ENCODE measurements around the gene LAPTM4A.
"Not testable (repeated sequence)": the region's sequence is repeated elsewhere in the genome, so short reads cannot be mapped to it uniquely, and the experiment has no call there.

The LAPTM4A gene
- 28.3 to 29.0 reads per million in 2 experiments for total RNA-seq

DNA sequence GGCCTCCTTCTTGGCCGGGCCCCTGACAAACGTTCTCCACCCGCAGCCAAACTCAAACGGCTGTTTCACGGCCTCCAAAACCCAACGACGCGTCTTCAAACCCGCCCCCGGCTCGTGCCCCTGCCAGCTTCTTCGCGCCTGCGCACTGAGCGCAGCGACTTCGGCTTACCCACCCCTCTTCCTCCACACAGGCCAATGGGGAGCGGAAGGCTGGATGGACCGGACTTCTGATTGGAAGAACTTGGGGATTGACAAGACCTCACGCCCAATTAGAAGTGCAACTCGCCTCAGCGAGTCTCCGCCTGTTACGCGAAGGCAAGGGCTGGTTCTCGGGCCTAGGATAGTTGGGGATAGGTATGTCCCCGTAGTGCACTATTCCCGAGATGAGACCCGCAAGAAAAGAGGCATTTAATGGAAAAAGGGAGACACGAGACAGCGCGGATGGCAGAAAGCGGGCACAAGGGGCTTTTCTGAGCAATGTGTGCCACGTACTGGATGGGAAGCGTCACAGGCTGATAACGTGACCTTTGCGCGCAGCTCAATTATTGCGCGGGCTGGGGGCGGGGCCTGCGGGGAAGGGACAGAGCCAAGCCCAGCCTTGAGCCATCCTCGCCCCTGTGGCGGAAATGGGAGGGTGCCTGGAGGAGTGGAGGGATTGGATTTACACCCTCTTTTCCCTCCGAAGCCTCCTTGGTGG lies at the start of gene LAPTM4A:
LAPTM4A (minus strand) TSS at position 97 of the 697 bp plus-strand sequence. CDS start 108 bp downstream, outside the sequence.
- DNase-seq (ENCODE audit: low read depth): peak; percentile 97

DNA sequence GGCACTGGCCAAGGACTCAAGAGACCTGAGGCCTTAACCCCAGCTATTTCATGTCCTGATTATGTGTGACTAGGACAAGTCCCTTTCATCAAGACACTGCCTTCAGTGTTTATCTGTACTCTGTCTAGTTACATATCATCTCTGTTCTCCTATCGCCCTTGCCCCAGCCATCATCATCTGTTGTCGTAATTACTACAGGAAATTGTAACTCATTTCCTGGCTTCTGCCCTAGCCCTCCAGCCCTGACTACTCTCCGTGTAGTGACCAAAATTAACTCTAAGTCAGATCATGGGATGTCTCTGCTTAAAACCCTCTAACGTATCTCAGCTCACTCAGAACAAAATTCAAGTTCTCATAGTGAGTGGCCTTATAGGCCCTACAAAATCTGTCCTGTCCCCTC lies 49.3 kb upstream of the LAPTM4A start:
- DNase-seq (ENCODE audit: low read depth): no peak

GRCh38 chr2:20099780-20100179 lies 48.4 kb upstream of the LAPTM4A start:
- DNase-seq (ENCODE audit: low read depth): no peak

DNA sequence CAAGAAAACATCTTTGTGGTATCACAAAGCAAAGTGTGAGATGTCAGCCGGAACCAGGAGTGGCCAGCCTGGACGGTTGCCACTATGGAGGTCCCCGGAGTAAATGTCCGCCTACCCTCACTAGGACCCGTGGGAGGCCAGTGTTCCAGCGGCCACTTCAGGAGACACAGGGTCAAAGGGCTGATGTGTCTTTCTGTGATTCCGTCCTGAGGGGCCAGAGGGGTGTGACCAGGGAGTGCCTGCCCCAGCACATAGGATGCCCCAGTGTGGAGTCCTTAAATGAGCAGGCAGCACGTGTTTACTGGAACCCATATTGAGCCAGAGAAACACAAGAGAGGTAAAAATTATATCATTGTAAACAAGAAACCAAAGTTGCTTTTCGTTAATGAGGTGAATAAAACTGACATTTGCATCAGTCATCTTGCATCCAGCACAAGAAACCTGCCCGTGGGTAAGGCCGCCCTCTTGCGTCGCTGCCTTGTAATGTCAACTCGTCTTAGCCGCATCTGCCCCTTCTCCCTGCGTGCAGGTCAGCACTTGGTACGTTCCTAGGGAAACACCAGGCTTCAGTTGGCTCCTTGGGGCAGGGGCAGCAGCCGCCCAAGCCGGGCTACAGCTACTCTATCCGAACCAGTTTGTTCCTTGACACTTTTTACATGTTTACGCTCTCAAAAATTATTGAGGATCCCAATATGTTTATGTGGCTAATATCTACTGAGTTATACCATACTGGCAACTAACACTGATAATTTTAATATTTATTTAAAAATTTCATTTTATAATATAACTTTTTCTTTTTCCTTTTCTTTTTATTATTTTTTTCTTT lies 46.7 kb upstream of the LAPTM4A start:
- peak; percentile 55 for DNase-seq (ENCODE audit: low read depth)

DNA sequence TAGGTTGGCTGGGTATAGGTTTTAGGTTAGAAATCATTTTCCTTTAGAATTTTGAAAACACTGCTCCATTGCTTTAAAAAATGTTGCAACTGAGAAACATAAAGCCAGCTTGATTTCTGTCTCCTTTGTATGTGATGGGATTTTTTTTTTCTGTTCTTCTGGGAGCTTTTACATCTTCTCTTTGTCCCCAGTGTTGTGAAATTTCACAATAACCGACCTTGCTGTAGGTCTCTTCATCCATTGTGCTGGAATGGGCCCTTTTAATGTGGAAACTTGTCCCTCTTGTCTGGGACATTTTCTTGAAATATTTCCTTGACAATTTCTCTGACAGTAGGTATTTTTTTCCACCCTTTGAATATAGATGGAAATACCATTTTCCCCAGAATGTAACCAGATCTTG lies 44.0 kb upstream of the LAPTM4A start:
- no peak for DNase-seq (ENCODE audit: low read depth)

DNA sequence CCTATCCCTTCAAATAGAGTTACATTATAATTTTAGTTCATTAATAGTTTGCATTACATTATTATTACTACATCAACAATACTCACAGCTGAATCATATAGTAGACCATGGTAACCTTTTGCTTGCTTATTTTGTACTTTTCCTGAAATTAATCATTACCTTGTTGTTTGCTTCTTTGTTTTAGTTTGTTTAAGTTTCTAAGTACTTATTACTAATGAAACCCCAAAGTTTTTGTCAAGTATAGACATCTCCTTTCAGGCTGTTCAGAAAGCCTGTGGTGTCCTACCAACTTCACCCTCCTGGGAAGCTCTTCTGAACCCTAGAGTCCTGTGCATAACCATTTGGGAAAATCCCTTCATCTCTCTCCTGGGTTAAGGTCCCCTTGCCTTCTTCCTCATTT lies 43.5 kb upstream of the LAPTM4A start:
- DNase-seq (ENCODE audit: low read depth): no peak

DNA sequence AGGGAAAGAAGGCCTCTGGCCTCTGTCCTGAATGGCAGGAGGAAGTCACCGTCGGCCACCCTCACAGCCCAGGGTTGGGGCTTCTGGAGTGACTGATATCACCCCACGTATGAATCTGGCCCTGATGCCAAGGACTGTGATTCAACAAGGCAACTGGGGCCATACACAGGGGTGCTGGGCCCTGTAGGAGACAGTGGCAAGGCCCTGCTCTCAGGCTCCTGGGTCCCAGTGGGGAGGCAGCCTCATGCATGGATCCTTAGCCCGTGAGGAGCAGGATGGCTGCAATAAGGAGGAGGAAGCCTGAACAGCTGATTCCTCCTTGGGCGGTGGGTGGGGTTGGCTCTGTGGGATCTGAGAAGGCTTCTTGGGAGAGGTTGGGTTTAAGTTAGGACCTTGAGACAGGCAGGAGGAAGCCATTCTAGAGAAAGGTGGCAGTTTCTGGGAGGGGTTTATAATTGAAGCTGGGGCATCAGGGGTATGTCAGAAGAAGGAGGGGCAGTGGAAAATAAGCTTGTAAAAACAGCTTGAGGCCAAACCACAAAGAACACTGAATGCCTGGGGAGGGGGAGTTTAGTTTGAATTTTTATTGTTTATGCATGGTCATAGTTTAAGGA lies 42.8 kb upstream of the LAPTM4A start:
- DNase-seq (ENCODE audit: low read depth): no peak

GRCh38 chr2:20093263-20094141 lies 42.1 kb upstream of the LAPTM4A start:
- DNase-seq (ENCODE audit: low read depth): no peak

- no peak for DNase-seq (ENCODE audit: low read depth)
These were observed 41.4 kb upstream of the LAPTM4A start for GRCh38 chr2:20092901-20093235.

DNA sequence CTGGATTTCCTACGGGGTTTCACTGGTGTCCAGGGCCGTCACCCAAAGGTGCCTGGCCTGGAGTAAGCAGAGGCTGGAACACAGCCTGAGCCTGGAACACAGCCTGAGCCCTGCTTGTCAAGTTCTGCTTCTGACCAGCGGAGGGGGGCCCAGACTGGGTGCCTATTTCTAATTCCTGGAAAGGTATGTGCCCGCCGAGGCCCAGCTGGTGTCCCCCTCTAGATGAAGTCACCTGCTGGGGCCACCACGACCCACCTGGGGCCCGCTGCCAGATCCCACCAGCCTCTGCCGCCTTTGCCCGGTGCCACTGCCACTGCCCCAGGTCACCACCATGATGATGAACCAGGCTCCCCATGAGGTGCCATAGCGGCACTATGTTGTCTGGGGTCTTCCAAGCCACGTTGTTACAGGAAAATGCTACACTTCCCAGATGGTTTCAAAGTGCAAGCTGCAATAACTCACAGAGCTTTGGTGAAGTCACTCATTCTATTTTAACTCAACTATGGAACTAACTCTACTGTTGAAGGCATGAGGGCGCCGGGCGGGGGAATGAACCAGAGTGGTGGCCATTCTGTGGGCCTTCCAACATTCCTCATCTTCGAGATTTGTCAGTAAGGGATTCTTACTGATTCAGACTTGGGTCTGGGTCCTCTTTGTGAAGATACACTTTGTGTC lies 40.9 kb upstream of the LAPTM4A start:
- no peak for DNase-seq (ENCODE audit: low read depth)

DNA sequence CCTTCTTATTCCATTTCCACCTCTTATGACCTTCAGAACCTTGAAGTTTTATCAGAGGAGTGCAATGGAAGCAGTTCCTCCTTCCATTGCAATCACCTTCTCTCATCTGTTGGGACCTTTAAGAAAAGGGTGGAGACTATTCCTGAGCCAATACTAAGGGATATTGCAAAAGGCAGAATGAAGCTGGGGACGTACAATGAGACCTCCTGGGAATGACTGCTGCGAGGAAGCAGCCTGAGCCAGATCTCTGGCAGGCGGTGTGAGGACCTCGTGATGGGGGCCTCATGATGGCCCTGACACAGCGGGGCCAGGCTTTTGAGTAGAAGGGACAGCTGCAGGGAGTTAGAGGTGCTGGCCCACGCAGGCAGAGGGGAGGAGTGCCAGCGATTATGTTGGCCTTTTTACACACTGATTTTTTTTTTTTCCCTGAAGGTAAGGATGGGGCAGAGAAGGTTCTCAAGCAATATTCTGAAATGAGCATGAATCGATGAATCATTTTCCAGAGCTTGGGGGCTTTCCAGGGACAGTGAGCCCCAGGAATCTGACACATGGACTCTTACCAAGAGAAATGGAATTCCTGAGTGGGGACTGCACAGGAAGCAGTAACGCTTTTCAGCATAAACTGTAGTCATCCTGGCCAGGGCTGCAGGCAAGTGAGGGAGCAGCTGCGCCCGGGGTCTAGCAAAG lies 40.0 kb upstream of the LAPTM4A start:
- DNase-seq (ENCODE audit: low read depth): no peak

GRCh38 chr2:20089715-20090464 lies 38.5 kb upstream of the LAPTM4A start:
- DNase-seq (ENCODE audit: low read depth): no peak

DNA sequence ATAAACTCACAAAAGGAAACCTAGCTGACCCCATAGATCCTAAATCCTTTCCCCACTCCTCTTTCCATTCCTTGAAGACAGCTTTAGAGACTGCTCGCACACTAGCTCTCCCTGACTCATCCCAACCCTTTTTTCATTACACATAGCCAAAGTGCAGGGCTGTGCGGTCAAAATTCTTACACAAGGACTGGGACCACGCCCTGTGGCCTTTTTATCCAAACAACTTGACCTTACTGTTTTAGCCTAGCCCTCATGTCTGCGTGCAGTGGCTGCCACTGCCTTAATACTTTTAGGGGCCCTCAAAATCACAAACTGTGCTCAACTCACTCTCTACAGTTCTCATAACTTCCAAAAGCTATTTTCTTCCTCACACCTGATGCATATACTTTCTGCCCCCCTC lies 34.5 kb upstream of the LAPTM4A start:
- DNase-seq (ENCODE audit: low read depth): not testable (repeated sequence)

DNA sequence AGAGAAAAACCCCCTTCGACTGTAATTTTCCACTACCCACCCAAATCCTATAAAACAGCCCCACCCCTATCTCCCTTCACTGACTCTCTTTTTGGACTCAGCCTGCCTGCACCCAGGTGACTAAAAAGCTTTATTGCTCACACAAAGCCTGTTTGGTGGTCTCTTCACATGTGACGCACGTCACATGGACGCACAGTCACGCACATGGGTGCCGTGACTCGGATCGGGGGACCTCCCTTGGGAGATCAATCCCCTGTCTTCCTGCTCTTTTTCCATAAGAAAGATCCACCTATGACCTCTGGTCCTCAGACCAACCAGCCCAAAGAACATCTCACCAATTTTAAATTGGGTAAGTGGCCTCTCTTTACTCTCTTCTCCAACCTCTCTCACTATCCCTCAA lies 31.4 kb upstream of the LAPTM4A start:
- not testable (repeated sequence) for DNase-seq (ENCODE audit: low read depth)

GRCh38 chr2:20081841-20082240 lies 30.4 kb upstream of the LAPTM4A start:
- DNase-seq (ENCODE audit: low read depth): no peak

DNA sequence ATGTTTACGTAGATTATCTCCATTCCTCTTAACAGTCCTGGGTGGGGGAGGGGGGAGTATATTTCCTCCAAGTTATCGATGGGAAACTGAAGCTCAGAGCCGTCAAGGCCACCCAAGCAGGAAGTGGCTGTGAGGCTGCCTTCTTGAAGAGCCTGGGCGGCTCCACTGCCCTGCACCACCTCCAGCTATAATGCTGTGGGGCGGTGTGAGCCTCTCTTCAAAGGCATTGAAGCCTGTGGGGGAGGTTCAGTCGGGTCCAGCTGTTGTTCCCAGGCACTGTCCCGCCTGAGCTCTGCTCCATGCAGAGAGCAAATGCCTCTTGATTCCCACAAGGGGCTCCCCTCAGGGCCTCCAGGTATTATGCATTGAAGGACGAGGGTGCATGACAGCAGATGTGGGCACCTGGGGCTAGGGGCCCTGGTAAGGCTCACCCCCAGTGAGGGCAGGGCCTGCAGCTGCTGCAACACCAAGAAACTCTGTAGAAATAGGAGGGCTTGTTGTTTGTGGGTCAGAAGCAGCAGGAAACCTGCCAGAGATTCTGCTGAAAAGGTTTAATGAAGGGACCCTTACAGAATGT lies 29.5 kb upstream of the LAPTM4A start:
- no peak for DNase-seq (ENCODE audit: low read depth)

- DNase-seq (ENCODE audit: low read depth): no peak
These were observed 29.0 kb upstream of the LAPTM4A start for GRCh38 chr2:20080428-20080827.

- no peak for DNase-seq (ENCODE audit: low read depth)
These were observed 28.2 kb upstream of the LAPTM4A start for GRCh38 chr2:20079546-20080115.

DNA sequence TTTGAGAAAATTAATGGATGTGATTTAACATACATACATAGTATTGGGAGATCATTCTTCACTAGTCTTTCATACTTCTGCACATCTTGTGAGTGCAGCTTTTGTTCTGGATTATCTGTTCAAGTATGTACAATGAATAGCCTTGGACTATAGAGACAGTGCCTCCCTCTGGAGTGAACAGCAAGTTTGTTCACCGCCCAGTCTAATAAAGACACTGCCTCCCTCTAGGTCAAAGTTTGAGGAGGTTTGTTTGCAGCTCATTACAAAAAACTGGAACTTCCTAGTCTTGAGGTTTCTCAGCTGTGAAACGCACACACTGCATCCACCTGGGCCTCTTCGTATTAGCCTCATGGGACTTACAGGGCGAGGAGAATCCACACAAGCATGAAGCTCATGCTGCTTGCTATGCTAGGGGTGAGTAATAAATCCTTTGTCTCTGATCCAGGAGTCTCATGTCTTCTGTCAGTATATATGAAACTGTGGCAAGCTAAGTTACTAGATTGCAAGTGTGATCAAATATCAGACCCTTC lies 26.0 kb upstream of the LAPTM4A start:
- DNase-seq (ENCODE audit: low read depth): no peak
